Stimulated activated CD8-positive, alpha-beta memory T cell treated with anti-CD3 and anti-CD28 coated beads, Interleukin-4, amount 100 ng/mL, for 4 hours (primary cell): ENCODE data around the gene CAB39L.
"Not testable (repeated sequence)": the region's sequence is repeated elsewhere in the genome, so short reads cannot be mapped to it uniquely, and the experiment has no call there.

ENCODE experiments used
- DNase-seq, 2 donors: peaks; one replicate each; pipeline ENCODE4 v3.0.0-alpha.2; 2020; ENCODE audit warnings: low read depth in 2 of 2, low spot score in 1 of 2

CAB39L gene

DNA sequence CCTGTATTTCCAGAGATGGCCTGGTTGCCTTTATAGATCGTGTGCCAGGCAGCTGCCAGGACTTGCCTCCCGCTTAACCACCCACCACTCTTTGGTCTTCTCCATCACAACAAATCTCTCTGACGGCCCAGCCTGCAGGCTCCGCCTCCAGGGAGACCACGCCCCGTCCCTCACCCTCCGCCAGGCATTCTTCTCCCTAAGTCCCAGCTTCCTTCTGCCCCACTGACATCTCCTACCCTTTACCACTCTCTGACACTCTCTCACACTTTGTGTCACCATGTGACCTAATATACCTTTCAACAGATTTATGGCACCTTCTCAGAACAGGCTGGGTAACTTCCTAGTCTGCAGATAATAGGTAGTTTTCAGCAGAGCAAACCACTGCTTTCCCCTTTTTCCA is 95.1 kb downstream of the CAB39L start:
- DNase-seq, result no peak

DNA sequence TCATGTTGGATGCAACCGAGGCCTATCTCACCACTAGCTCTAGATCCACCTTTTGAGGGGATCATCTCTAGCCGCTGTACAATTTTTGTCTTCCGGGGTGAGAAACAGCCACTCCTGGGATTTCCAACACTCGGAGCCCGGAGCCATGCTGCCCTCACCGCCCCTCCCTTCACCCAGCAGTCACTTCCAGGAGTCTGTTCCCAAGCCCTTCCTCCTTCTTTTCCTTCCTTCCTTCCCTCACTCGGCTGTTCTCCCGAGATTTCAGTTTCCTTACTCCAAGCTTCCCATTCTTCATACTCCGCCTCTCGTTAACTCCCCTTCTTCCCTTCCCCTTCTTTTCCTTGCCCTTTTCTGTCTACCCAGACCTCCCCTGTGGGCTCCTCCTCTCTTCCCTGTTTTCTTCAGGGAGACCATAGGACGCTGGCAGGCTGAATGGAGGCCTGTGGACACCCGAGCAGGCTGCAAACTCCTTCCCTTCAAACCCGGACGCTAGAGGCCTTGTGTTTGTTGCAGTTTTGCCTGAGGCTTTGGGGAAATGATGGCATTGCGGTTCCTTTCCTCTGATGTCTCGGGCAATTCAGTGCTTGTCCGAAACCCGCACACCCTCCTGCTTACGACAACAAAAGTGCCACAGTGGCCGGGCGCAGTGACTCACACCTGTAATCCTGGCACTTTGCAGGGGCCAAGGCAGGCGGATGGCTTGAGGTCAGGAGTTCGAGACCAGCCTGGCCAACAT is 96.0 kb downstream of the CAB39L start:
- DNase-seq, result no peak

DNA sequence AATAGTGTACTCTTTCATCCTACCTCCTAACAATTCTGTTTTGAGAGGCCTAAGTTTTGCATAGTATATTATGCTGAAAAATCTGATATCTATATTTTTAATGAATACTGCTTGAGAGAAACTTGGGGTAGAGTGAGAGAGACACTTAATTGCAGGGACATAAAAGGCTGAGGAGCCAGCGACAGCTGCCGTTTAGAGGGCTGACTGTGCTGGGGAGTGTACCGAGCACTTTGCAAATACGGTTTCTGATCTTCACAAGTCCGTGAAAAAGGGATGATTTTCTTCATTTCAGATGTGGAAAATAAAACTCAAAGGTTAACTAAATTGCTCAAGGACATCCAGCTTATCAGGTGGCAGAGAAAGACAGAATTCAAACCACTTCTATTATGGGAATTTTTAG is 97.4 kb downstream of the CAB39L start:
- no peak for DNase-seq

DNA sequence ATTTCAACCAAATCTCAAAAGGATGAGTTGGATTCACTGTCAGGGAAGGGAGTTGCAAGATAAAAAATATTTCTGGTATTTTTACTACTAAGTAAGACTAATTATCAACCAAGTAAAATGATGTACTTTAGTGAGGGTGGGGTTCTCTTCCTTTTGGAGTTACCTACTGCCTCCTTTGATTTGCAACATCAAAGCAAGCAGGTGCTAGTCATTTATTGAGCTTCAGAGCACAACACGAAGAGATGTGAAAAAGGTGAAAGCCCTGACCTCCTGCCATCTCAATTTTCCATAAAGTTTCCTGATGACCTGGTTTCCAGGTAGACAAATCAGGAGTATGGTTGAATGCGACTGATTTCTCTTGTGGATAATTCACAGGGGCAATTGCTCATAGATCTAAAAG is 100.1 kb downstream of the CAB39L start:
- DNase-seq, result no peak

DNA sequence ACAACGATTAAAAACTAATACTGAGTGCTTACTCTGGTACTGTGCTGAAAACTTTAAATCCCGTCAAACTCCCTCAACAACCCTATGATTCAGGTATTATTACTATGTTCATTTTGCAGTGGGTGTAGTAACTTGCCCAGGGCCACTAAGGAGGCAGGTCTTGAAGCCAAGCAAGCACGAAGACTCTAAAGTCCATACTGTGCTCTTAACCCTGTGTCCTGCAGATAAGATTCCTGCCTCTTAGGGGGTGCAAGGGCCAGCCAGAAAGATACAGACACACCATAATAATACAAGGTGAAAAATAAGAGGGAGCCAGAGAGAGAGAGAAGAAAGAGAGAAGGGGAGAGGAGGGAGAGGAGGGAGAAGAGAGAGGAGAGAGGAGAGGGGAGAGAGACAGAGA is 100.6 kb downstream of the CAB39L start:
- no peak for DNase-seq

DNA sequence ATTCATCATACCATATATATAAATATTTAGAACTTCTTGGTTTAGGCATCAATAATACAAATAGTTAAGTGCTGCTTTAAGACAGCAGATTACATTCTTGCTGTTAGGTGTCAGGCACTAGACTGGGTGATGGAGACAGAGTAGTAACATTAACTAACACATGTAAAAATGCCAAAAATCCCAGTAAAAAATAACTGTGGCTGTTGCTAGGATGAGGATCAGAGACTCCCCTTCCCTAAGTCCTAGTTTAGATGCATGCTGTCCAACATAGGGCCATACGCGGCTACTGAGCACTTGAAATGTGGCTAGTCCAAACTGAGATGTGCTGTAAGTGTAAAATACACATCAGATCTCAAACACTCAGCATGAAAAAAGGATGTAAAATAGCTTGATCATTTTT is 101.4 kb downstream of the CAB39L start:
- no peak for DNase-seq

DNA sequence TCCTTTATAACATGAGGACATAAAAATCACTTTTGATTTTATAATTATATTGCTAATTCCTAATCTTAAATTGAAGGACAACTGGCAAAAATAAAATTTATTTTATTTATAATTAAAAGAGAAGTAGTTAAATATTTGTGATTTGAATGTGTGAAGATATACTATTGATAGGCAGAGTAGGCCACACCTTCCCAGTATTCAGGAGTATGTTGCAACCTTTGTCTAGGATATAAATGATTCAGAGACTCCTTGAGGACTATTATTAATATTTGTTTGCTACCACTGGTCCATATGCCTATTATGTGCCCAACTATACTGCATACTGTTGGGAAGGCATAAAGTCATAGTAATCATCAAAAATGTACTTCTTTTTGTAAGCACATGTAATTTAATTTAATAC is 101.9 kb downstream of the CAB39L start:
- no peak for DNase-seq

DNA sequence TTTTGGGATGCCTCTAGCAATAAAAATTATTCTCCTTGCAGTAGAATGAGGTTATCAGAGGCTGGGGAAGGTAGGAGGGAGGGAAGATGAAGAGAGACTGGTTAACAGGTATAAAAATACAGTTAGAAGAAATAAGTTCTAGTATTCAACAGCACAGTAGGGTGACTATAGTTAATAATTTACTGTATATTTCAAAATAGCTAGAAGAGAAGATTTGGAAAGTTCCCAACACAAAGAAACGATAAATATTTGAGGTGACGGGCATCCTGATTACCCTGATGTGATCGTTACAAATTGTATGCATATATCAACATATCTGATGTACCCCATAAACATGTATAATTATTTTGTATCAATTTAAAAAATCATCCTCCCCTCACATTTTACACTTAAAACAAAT is 102.3 kb downstream of the CAB39L start:
- no peak for DNase-seq

DNA sequence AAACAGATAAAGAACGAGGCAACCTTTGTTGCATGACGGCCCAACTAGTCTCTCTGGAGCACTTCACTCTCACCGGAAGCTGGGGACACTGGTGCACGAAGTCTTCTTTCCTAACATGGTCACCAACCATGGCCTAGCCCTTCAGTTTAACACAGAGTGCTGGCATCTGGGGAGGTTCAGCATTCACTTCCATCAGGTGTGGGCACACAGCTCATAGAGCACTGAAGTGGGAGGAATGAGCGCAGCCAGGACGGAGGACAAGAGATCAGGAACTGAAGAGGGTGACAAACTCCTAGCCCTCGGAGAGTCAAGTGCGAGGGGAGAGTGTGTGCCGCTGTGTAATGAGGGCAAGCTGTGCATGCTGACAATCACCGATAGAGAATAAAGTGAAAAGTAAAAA is 103.7 kb downstream of the CAB39L start:
- no peak for DNase-seq

DNA sequence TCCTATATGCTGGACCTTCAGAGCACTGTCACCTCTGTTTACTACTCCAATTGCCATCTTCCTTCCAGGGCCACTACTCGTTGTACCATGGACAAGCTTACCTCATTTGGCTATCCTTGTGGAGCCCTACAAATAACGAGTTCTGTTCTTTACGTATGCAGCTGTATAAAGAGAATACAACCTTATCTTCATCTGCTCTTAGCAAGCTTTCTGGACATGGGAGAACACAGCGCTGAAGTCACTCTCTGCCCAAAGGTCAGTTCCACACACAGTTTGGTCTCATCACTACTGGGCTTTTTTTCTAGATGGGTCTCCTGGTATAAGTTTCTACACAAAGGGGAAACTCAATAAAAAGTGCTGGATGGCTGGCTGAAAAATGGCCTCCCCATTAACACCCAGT is 107.2 kb downstream of the CAB39L start:
- no peak for DNase-seq

DNA sequence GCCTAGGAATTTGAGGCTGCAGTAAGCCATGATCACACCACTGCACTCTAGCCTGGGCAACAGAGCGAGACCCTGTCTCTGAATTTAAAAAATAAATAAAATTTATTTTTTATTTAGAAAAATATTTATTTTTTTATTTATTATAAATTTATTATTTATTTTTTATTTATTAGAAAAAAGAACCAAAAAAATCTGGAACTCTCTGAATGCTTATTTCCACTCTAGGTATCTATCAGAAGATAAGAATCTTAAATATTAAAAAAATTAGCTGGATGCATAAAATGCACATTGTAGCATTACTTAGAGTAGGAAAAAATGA is 113.4 kb downstream of the CAB39L start:
- no peak for DNase-seq

DNA sequence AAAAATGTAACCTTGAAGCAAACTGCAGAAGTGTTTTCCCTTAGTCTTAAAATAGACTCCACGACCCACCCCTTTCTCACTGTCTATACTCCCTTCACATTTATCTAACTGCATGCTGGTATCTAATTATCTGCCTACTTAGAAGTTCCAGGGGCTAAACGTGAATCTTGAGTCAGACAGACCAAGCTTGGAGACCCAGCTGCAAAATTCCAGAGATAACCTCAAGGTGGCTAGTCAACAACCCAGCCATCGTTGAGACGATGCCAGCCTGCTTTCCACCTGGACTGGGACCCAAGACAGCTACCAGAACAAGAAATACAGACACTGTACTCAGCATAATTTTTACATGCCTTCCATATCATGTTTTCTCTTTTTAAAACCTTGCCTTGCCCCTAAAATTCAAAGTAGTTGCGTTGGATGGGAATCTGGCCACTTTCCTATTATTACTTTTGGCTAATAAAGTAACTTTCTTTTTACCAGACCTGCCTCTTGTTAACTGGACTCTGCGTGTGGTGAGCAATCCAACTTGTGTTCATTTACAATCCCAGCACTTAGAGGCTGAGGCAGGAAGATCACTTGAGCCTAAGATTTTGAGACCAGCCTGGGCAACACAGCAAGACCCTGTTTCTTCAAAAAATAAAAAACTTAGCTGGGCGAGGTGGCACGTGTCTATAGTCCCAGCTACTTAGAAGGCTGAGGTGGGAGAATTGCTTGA is 113.9 kb downstream of the CAB39L start:
- DNase-seq, result no peak

DNA sequence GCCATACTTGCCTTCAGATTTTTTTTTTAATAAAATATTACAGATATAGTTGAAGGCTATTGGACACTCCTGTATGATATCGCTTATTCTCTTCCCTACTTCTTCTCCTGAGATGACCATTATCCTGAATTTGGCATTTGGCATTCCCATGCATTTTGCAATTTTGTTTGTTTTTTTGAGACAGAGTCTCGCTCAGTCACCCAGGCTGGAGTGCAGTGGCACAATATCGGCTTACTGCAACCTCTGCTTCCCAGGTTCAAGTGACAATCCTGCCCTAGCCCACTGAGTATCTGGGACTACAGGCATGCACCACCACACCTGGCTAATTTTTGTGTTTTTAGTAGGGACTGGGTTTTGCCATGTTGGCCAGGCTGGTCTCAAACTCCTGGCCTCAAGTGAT is 116.7 kb downstream of the CAB39L start:
- not testable (repeated sequence) for DNase-seq

DNA sequence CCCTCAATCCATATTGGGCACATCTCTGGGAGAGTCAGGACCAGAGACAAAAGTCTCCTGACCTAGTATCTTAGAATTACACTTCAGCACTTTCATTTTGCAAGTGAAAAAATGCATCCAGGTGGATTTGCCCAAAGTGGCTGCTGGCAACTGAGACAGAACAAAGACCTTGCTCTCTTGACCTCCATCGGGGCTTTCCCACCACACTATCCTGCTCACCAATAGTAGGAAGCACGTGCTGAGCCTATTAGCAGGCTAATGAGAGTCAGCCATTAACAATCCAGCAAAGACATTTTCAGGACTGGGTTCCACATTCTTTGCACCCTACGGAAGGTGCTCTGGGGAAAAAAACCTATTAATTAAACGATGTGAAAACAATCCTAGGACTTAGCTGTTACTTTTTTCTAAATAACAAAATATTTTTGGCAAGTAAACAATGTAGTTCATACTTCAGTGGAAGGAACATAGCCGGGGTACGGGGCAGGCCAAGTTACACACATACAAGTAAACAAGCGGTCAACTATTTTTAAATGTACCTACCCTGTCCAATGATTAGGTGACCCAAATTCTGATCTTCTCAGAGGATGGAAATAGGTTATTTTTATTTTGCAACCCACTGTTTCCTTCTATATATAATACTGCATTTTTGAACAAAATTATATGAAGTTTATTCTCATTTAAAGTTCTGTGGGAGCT is 117.5 kb downstream of the CAB39L start:
- no peak for DNase-seq

DNA sequence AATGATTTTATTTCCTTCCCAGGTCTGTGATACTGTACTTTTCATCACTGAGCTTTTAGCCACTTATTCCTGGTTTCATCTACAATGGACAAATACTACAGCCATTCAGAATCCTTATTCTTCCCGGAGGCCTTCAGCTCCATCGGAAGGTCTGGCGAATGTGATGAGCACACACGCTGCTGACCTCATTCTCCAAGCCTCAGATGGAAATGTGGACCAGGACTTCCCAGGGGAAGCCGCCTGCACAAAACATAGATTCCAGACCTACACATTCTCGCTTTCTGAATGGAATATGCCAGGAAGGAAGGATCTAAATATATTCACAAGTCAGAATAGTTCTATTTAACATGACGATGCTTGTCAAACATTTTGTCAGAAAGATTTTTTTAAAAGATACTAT is 120.5 kb downstream of the CAB39L start:
- no peak for DNase-seq

DNA sequence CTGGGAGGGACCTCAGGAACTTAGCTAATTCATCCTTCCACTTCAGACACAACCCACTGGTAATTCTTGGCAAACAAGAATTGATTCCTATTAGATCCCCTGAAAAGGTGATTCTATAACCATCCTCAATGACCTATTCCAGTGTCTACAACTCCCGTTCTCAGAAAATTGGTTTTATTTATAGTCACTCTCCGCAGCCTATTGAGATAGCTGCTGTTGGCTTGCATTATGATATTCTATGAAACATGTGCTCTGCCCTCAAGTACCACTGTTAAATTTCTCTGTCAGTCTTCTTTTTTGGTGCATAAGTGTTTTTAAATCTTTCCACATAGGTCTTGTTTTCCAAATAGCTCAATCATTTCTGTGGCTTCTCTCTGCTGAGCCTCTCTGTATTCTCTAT is 121.2 kb downstream of the CAB39L start:
- no peak for DNase-seq

DNA sequence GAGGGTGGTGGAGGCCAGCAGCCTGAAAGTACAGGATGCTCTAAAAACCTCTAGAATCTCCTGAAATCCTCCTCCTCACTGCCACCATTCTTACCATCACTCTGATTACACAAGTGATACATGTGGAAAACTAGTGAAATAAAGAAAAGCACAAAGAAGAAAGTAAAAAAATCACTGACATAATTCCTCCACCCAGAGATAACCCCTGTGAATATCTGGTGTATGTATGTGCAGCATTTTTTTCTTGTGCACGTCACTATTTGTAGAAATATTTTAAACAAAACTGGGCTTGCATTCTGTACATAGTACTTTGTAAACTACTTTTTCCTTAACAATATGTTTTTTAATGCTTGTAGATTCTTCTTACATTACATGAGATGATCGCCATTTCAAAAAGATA is 122.9 kb downstream of the CAB39L start:
- DNase-seq, result no peak

DNA sequence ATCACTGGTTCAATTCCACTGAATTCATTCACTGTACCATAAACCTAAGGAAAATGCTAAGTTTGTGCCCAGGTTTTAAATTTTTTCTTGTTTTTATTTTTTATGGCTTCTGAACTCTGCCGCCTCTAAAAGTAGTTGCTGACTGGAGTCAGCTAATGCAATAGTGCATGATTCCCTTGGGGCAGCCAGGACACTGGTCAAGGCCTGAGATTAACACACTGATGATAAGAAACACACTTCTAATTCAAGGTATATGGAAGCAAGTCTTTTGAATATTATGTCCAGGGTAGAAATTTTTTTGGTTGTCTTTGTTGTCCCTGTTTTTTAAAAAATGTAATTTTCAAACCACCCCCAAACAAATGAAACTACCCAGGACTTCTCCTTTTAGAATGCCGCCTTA is 123.9 kb downstream of the CAB39L start:
- no peak for DNase-seq

DNA sequence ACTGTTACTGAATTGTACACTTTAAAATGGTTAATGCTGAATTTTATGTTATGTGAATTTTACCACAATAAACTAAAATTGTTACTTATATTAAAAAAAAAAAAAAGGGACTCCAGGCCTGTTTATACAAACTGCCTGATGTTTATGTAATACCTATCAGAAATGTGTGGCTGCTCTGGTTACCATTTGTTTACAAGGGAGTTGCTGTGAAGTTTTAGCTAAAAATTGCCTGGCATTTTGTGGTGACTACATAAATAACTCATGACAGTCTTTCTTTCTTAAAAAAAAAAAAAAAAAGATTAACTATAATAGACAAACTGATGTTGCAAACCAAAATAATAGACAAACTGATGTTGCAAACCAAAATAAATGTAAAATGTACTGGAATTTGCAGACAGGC is 124.3 kb downstream of the CAB39L start:
- no peak for DNase-seq

DNA sequence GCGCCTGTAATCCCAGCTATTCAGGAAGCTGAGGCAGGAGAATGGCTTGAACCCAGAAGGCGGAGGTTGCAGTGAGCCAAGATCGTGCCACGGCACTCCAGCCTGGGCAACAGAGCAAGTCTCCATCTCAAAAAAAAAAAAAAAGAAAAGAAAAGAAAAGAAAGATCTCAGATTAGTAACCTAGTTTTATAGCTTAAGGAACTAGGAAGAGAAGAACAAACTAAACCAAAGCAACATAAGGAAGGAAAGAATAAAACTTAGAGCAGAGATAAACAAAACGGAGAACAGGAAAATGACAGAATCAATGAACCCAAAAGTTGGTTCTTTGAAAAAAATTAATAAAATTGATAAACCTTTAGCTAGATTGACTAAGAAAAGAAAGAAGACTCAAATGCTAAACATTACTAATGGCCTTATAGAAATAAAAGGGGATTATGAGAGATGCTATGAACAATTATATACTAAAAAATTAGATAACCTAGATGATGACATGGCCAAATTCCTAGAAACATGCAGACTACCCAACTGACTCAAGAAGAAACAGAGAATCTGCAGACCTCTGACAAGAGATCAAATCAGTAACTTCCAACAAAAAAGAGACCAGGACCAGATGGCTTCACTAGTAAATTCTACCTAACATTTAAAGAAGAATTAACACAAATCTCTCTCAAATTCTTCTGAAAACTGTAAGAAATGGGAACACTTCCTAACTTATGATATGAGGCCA is 127.9 kb downstream of the CAB39L start:
- DNase-seq, result no peak

DNA sequence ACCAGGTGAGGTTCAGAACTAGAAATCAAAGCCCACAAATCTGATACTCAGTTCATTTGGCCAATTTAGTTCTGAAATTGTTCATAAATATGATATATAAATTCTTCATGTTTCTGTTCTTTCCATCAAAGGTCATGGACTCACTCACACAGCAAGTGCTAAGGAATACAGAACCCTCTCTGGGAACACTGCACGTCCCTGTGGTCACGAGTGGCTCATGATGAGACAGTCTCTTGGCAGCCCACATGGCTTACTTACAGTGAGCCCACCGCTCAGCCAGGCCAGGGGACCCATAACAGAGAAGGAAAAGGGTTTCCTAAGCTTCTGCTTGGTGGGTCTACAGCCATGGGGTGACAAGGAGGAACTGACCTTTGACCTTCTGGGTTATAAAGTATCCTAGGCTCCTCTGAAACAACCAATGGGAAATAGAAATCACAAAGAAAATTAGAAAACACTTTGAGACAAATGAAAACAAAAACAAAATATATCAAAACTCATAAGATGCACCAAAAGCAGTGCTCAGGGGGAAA is 128.8 kb downstream of the CAB39L start:
- DNase-seq, result no peak
